Colonic mucosa (tissue), 4 donors: Measurements from ENCODE around the gene GPR35. TPM values are rescaled to one million over a fixed set of nuclear protein-coding genes. Genes with fewer than 3 reads are reported as not detected.

Experiments
- DNase-seq: peaks from one replicate; pipeline ENCODE4 v3.0.0-alpha.2; 2020
- H3K27ac ChIP-seq: fragments of 200-600 bp; one replicate; pipeline ENCODE4 v1.8.0; 2021
- H3K27me3 ChIP-seq: fragments of 200-600 bp; one replicate; pipeline ENCODE4 v1.8.0; 2021
- H3K36me3 ChIP-seq: fragments of 200-600 bp; one replicate; pipeline ENCODE4 v1.8.0; 2021
- H3K4me1 ChIP-seq: fragments of 200-600 bp; one replicate; pipeline ENCODE4 v1.8.0; 2021; ENCODE audit warnings: mild to moderate bottlenecking
- H3K4me3 ChIP-seq: fragments of 200-600 bp; one replicate; pipeline ENCODE4 v1.8.0; 2021
- H3K9ac ChIP-seq, 2 donors: one replicate each; pipeline ENCODE4 v1.7.0; 2013; ENCODE audit warnings: control low read depth in 2 of 2, low read depth in 2 of 2, low read length in 2 of 2
- H3K9me3 ChIP-seq: fragments of 200-600 bp; one replicate; pipeline ENCODE4 v1.8.0; 2021
- CTCF ChIP-seq: fragments of 200-600 bp; IDR thresholded peaks from one replicate; pipeline ENCODE4 v1.8.0; 2022; ENCODE audit warnings: antibody characterized with exemption, mild to moderate bottlenecking
- intact Hi-C: fragments of 100-400 bp; cut with DNase I; formaldehyde crosslinking; loops from one replicate; pipeline ENCODE4 v1.14.1; 2022
- total RNA-seq, 2 donors: library from RNA; stranded (reverse); fragmentation: NEBNext Ultra II Directional in 1 of 2; extraction: Animal tissue kit (Norgen Biotek cat#: 25700) in 1 of 2; gene quantifications; one replicate each; pipeline ENCODE4 v1.2.1, GENCODE V29; 2021
- donor health status: healthy.
- donor health status: DM: no; HTN: no; CAD: no.
- donor health status: DM: no; HTN: no; CAD: no.

The GPR35 gene
- total RNA-seq, 2 donors from 2014 or later: 64.4 to 92.2 TPM

GRCh38 chr2:240631548-240632305, 6.4 kb downstream of the GPR35 start:
- H3K4me3 ChIP-seq: no peak overlapping the region
- no peak for DNase-seq
- no peak for TF ChIP-seq CTCF
- H3K27ac ChIP-seq: no peak overlapping the region
- H3K9ac ChIP-seq: no peak overlapping the region
- H3K27me3 ChIP-seq: no peaks in the 10 kb centered on the region
- H3K36me3 ChIP-seq: no peaks in the 10 kb centered on the region
- no peaks in the 10 kb centered on the region for H3K4me1 ChIP-seq
- no peaks in the 10 kb centered on the region for H3K9me3 ChIP-seq
- intact Hi-C loops: no loop called here

- no peak for TF ChIP-seq CTCF
- H3K36me3 ChIP-seq: no peaks in the 10 kb centered on the region
- intact Hi-C loops: no loop called here
- H3K27me3 ChIP-seq: no peaks in the 10 kb centered on the region
- H3K4me1 ChIP-seq: no peaks in the 10 kb centered on the region
- DNase-seq: no peak
- H3K9ac ChIP-seq: no peak overlapping the region
- no peak overlapping the region for H3K27ac ChIP-seq
- H3K9me3 ChIP-seq: no peaks in the 10 kb centered on the region
- no peak overlapping the region for H3K4me3 ChIP-seq
These were observed 7.0 kb downstream of the GPR35 start for GRCh38 chr2:240632306-240632721.

- no peaks in the 10 kb centered on the region for H3K36me3 ChIP-seq
- no peak overlapping the region for H3K9ac ChIP-seq
- H3K4me3 ChIP-seq: no peak overlapping the region
- intact Hi-C loops: no loop called here
- no peak for DNase-seq
- no peaks in the 10 kb centered on the region for H3K4me1 ChIP-seq
- no peaks in the 10 kb centered on the region for H3K27me3 ChIP-seq
- no peaks in the 10 kb centered on the region for H3K9me3 ChIP-seq
- no peak for TF ChIP-seq CTCF
- no peak overlapping the region for H3K27ac ChIP-seq
These were observed 10.1 kb downstream of the GPR35 start for GRCh38 chr2:240635121-240635997.

GRCh38 chr2:240635998-240636547, 10.8 kb downstream of the GPR35 start:
- Histone ChIP-seq H3K27me3 (no peaks in the 10 kb centered on the region), H3K4me3 (no peak overlapping the region), H3K9me3 (no peaks in the 10 kb centered on the region), H3K9ac (no peak overlapping the region), H3K36me3 (no peaks in the 10 kb centered on the region), H3K4me1 (no peaks in the 10 kb centered on the region), H3K27ac (no peak overlapping the region)
- TF ChIP-seq CTCF: no peak
- DNase-seq: no peak
- intact Hi-C loops: no loop called here

- H3K9me3 ChIP-seq: no peaks in the 10 kb centered on the region
- no peaks in the 10 kb centered on the region for H3K4me1 ChIP-seq
- intact Hi-C loops: no loop called here
- no peaks in the 10 kb centered on the region for H3K27me3 ChIP-seq
- no peak overlapping the region for H3K9ac ChIP-seq
- no peak for DNase-seq
- H3K27ac ChIP-seq: no peak overlapping the region
- H3K36me3 ChIP-seq: no peaks in the 10 kb centered on the region
- no peak for TF ChIP-seq CTCF
- no peak overlapping the region for H3K4me3 ChIP-seq
These were observed 11.4 kb downstream of the GPR35 start for GRCh38 chr2:240636563-240637115.
